Renal cortical epithelial cell (primary cell): Measurements from ENCODE around the gene NOP16. TPM values are rescaled to one million over a fixed set of nuclear protein-coding genes. Genes with fewer than 3 reads are reported as not detected.

Experiments used
- DNase-seq: peaks from one replicate; pipeline ENCODE4 v3.0.0-alpha.2; 2011; ENCODE audit warnings: low read depth
- total RNA-seq: library from RNA; depleted of rRNA; stranded (reverse); fragments of >200 nt; gene quantifications from 2 replicates; pipeline ENCODE4 v1.2.3, GENCODE V29; 2014

Gene NOP16
- total RNA-seq, 1 donor from 2014 or later, result 10.5 TPM

GRCh38 chr5:176386491-176386890 is 1.9 kb downstream of the NOP16 start:
- no peak for DNase-seq

- no peak for DNase-seq
Observed at GRCh38 chr5:176384991-176385390, 3.4 kb downstream of the NOP16 start.

GRCh38 chr5:176384366-176384930 is 4.0 kb downstream of the NOP16 start:
- DNase-seq, result no peak

GRCh38 chr5:176383961-176384360 is 4.4 kb downstream of the NOP16 start:
- DNase-seq, result no peak

GRCh38 chr5:176383248-176383905 is 5.0 kb downstream of the NOP16 start:
- no peak for DNase-seq

- DNase-seq, result no peak
Observed at GRCh38 chr5:176382721-176383120, 5.7 kb downstream of the NOP16 start.

- DNase-seq, result no peak
Observed at GRCh38 chr5:176381979-176382378, 6.4 kb downstream of the NOP16 start.

GRCh38 chr5:176381423-176381822 is 7.0 kb downstream of the NOP16 start:
- no peak for DNase-seq

- no peak for DNase-seq
Observed at GRCh38 chr5:176379881-176380280, 8.5 kb downstream of the NOP16 start.

GRCh38 chr5:176373100-176373818 is 15.1 kb downstream of the NOP16 start:
- DNase-seq, result no peak

GRCh38 chr5:176371621-176372539 is 16.5 kb downstream of the NOP16 start:
- DNase-seq, result no peak

GRCh38 chr5:176369934-176370711 is 18.3 kb downstream of the NOP16 start:
- DNase-seq, result no peak

- no peak for DNase-seq
Observed at GRCh38 chr5:176368726-176369125, 19.7 kb downstream of the NOP16 start.

GRCh38 chr5:176366232-176366894 is 22.0 kb downstream of the NOP16 start:
- DNase-seq, result no peak

GRCh38 chr5:176365351-176366231 is 22.8 kb downstream of the NOP16 start, which contains the start of gene ARL10:
TSS of gene ARL10 (plus strand) at chr5:176365487. CDS start at chr5:176365564, 77 bp downstream.
- DNase-seq, result no peak

GRCh38 chr5:176364765-176365350 is 23.5 kb downstream of the NOP16 start:
- DNase-seq, result no peak

- no peak for DNase-seq
Observed at GRCh38 chr5:176362233-176362490, 26.2 kb downstream of the NOP16 start.

GRCh38 chr5:176361437-176362232 is 26.8 kb downstream of the NOP16 start, which contains the start of gene KIAA1191:
TSS of gene KIAA1191 (minus strand) at chr5:176361764. CDS start at chr5:176359508, 2,256 bp downstream.
- peak; percentile 86 for DNase-seq
